RWPE2 (cell line): ENCODE results near the gene CUL9.

Source experiments
- ATAC-seq: fragments of 200-7000 bp; cut with Tn5 transposase; 3 replicates; pipeline ENCODE4 v1.9.1; 2021; ENCODE audit warnings: low read depth
- DNase-seq: peaks from one replicate; pipeline ENCODE4 v3.0.0-alpha.2; 2020; ENCODE audit warnings: low spot score
- H3K27ac ChIP-seq: fragments of 450-650 bp; 2 replicates; pipeline ENCODE4 v1.5.1; 2017; ENCODE audit warnings: mild to moderate bottlenecking; ENCODE audit not compliant: poor library complexity, severe bottlenecking
- H3K27me3 ChIP-seq: fragments of 250-450 bp; sonication (Bioruptor Pico); 2 replicates; pipeline ENCODE4 v1.5.1; 2021; ENCODE audit warnings: mild to moderate bottlenecking, moderate library complexity; ENCODE audit not compliant: insufficient read depth, poor library complexity, severe bottlenecking
- H3K36me3 ChIP-seq: fragments of 250-450 bp; sonication (Bioruptor Pico); 2 replicates; pipeline ENCODE4 v1.5.1; 2020; ENCODE audit warnings: low read depth, mild to moderate bottlenecking, moderate library complexity
- H3K4me1 ChIP-seq: fragments of 250-450 bp; sonication (Bioruptor Pico); 2 replicates; pipeline ENCODE4 v1.5.1; 2021; ENCODE audit warnings: mild to moderate bottlenecking, moderate library complexity; ENCODE audit not compliant: insufficient read depth, poor library complexity, severe bottlenecking
- H3K4me3 ChIP-seq: fragments of 250-450 bp; sonication (Bioruptor Pico); 2 replicates; pipeline ENCODE4 v1.5.1; 2021; ENCODE audit warnings: mild to moderate bottlenecking, moderate library complexity; ENCODE audit not compliant: severe bottlenecking
- H3K9me3 ChIP-seq: fragments of 250-450 bp; sonication (Bioruptor Pico); 2 replicates; pipeline ENCODE4 v1.5.1; 2021; ENCODE audit warnings: mild to moderate bottlenecking, moderate library complexity; ENCODE audit not compliant: severe bottlenecking
- CTCF ChIP-seq: fragments of 450-650 bp; IDR thresholded peaks from one replicate; pipeline ENCODE4 v1.5.1; 2017; ENCODE audit warnings: mild to moderate bottlenecking, moderate library complexity; ENCODE audit not compliant: poor library complexity, severe bottlenecking

The CUL9 gene

GRCh38 chr6:43247114-43247999 is 65.4 kb downstream of the CUL9 start:
- H3K4me3 ChIP-seq, result peak overlapping the region; percentile 11
- H3K27ac ChIP-seq, result no peak overlapping the region
- no peaks in the 10 kb centered on the region for H3K36me3 ChIP-seq
- ATAC-seq, result peak; percentile 86
- no peaks in the 10 kb centered on the region for H3K9me3 ChIP-seq
- no peak for DNase-seq
- peaks cover 33% of the 10 kb centered on the region for H3K27me3 ChIP-seq
- TF ChIP-seq CTCF, result no peak
- no peaks in the 10 kb centered on the region for H3K4me1 ChIP-seq

GRCh38 chr6:43248101-43248500 is 66.1 kb downstream of the CUL9 start:
- DNase-seq (no peak), ATAC-seq (no peak)
- H3K27ac ChIP-seq, result no peak overlapping the region
- peaks cover 26% of the 10 kb centered on the region for H3K27me3 ChIP-seq
- no peaks in the 10 kb centered on the region for H3K9me3 ChIP-seq
- no peak for TF ChIP-seq CTCF
- no peak overlapping the region for H3K4me3 ChIP-seq
- H3K36me3 ChIP-seq, result no peaks in the 10 kb centered on the region
- H3K4me1 ChIP-seq, result no peaks in the 10 kb centered on the region

- H3K4me1 ChIP-seq, result no peaks in the 10 kb centered on the region
- no peak overlapping the region for H3K4me3 ChIP-seq
- H3K27me3 ChIP-seq, result peaks cover 22% of the 10 kb centered on the region
- ATAC-seq, result no peak
- no peak for TF ChIP-seq CTCF
- H3K9me3 ChIP-seq, result no peaks in the 10 kb centered on the region
- H3K27ac ChIP-seq, result no peak overlapping the region
- no peak for DNase-seq
- no peaks in the 10 kb centered on the region for H3K36me3 ChIP-seq
These were observed 66.8 kb downstream of the CUL9 start for GRCh38 chr6:43248791-43249190.

DNA sequence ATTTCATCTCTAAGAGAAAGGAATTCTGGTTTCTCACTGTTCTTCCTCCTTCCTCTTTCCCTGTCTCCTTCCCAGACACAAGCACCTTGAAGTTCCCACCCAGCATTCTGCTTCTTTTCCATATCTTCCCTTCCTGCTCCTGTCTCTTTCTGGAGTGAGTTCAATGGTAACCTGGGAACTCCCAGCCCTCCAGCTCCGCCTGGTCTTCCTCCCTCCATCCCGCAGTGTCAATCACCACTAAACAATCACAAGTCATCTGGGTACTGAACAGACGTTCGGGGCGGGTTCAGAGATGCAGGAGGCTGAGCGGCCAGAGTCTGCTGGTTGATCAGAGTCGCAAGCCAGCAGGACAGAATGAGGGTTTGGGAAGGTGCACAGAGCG is 69.0 kb downstream of the CUL9 start:
- H3K9me3 ChIP-seq, result no peaks in the 10 kb centered on the region

More for the DNA sequence above, 69.0 kb downstream of the CUL9 start:
- H3K27me3 ChIP-seq, result peaks cover 4% of the 10 kb centered on the region
- no peaks in the 10 kb centered on the region for H3K4me1 ChIP-seq
- ATAC-seq (peak; percentile 57; the same call in 2 of the 3 replicates), DNase-seq (no peak)
- no peak overlapping the region for H3K4me3 ChIP-seq
- no peak overlapping the region for H3K27ac ChIP-seq
- TF ChIP-seq CTCF, result no peak
- no peaks in the 10 kb centered on the region for H3K36me3 ChIP-seq
